Measurements from ENCODE around the gene ZNF79.
A peak's percentile ranks its signal among the peaks of the same experiment; 100 is the strongest.

Gene ZNF79

GRCh38 chr9:127398715-127399400, 25.3 kb upstream of the ZNF79 start:
- DNase-seq: no peak

DNA sequence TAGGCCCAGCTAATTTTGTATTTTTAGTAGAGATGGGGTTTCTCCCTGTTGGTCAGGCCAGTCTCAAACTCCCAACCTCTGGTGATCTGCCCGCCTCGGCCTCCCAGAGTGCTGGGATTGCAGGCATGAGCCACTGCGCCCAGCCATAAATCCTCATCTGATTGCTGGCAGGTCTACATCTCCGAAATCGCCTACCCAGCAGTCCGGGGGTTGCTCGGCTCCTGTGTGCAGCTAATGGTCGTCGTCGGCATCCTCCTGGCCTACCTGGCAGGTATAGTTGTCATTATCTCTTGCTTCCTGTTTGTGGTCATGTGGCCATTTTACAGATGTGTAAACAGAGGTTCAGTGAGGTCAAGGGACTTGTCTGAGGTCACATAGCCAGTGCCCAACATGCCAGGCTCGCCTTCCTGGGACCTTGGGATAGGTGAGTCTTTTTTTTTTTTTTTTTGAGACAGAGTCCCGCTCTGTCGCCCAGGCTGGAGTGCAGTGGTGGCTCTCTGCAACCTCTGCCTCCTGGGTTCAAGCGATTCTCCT, 24.4 kb upstream of the ZNF79 start:
- no peak for DNase-seq

DNA sequence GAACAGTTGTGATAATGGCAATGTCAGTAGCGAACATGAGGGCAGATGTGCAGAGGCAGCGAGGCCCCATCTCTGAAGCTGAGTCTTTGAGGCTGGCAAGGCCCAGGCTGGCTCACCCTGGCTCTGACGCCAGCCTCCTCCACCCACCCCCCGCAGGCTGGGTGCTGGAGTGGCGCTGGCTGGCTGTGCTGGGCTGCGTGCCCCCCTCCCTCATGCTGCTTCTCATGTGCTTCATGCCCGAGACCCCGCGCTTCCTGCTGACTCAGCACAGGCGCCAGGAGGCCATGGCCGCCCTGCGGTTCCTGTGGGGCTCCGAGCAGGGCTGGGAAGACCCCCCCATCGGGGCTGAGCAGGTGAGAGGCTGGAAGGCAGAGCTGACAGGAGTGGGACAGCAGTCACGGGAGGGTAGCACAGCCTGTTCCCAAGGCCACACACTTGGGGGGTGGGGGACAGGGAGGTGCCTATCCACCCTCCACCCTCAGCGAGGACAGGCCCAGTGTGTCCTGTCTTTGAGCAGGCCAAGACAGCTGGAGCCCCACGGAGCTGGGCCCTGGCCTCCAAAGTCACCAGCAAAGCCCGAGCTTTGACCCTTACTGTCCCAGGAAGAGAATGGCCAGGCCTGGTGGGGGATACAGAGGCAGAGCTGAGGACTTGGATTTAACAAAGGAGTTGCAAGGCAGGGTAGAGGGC, 21.6 kb upstream of the ZNF79 start:
- DNase-seq: no peak

DNA sequence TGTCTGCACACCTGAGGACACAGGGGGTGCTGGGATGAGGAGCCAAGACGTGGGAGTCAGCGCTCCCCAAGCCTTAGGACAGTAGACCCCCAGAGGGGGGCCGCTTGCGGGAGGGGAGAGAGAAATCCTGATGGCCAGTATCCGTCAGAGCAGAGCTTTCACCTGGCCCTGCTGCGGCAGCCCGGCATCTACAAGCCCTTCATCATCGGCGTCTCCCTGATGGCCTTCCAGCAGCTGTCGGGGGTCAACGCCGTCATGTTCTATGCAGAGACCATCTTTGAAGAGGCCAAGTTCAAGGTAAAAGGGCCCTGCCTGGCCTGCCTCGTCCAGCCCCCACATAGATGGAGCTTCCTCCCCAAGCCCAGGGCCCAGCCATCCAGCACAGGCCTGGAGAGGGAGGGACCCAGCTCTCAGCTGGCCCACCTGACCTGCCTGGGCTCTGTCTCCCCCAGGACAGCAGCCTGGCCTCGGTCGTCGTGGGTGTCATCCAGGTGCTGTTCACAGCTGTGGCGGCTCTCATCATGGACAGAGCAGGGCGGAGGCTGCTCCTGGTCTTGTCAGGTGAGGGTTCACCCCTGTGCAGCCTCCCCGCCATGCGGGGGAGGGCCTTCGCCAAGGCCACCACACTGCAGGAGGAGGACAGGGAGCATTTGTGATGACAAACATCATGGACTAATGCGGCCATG, 20.5 kb upstream of the ZNF79 start:
- no peak for DNase-seq

- DNase-seq: no peak
These were observed 19.6 kb upstream of the ZNF79 start for GRCh38 chr9:127404631-127405030.

DNA sequence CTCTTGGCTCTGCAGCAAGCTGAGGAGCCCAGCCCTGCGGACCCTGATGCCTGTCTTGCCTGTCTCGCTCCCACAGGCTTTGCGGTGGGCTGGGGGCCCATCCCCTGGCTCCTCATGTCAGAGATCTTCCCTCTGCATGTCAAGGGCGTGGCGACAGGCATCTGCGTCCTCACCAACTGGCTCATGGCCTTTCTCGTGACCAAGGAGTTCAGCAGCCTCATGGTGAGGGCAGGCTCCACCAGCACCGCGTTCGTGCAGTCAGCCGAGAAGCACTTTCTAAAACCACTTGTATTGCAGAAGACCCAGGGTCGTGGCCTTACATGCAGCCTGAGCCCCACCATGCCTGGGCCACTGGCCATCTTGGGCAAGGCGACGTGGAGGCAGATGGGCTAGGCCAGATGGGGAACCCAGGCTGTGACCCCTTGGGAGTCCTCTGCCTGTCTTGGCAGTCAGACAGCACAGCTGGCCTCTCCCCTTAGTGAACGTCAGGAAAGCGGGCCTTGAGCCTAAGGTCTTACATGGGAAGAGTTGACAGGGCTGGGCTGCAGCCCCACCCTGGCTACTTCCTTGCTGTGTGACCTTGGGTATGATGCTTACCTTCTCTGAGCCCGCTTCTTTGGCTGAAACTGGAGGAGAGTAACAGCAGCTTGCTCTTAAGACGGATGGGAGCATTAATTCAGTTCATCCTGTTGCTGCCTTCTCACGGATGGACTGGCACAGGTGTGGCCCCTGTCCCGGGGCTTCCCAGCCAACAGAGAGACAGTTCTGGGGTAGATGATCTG, 18.6 kb upstream of the ZNF79 start:
- DNase-seq: no peak

GRCh38 chr9:127406799-127407491, 17.2 kb upstream of the ZNF79 start:
- DNase-seq: no peak

GRCh38 chr9:127407492-127407843, 16.7 kb upstream of the ZNF79 start:
- no peak for DNase-seq

DNA sequence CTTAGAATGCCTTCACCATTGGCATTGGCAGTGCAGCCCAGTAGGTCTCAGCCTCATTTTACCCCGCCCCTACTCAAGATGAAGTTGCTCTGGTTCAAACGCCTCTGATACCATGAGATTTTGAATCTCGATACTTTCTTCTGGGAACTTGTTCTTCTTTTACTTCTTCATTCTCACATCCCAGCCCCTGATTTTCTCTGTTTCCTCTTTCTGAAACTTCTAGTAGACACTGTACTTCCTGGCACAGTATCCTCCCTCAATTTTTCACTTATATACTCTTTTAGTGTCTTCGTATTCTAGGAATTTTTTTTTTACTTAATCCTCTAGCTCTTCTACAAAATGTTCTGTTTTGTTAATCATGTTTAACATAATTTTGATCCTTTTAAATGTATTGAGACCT, 13.1 kb upstream of the ZNF79 start:
- no peak for DNase-seq

DNA sequence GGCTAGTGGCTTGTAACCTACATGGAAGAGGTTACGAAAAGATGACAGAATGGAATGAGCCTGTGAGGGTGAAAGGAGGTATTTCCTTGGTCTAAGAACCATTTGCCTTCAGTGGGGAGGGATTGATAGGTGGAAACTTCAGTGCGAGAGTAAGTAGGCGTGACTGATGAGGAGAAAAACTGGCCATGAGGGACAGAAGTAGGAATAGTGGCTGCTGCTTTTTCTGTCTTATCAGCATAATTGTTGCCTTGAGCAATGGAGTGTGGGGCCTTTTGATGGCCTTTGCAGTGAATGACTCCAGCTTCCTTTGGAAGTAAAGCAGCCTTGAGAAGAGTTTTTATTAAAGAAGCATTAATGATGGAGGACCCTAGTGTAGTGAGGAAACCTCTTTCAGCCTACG, 9.0 kb upstream of the ZNF79 start:
- no peak for DNase-seq

DNA sequence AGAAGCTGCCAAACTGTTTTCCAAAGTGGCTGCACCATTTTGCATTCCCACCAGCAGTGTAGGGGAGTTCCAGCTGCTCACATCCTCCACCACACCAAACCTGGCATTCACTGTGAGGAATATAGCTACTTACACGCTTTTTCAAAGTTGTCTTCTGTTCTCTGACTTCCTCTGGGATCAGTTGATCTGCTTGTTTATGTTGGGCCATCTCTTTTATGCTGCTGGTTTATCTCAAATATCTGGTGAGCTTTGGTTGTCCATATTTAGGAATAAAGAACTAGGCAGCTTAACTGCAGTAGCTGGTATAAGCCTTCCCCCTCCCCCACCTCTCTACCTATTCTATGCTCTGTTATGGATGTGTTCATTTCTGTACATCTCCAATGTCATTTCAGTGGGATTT, 8.5 kb upstream of the ZNF79 start:
- DNase-seq: no peak

GRCh38 chr9:127417131-127418036, 6.8 kb upstream of the ZNF79 start:
- no peak for DNase-seq

DNA sequence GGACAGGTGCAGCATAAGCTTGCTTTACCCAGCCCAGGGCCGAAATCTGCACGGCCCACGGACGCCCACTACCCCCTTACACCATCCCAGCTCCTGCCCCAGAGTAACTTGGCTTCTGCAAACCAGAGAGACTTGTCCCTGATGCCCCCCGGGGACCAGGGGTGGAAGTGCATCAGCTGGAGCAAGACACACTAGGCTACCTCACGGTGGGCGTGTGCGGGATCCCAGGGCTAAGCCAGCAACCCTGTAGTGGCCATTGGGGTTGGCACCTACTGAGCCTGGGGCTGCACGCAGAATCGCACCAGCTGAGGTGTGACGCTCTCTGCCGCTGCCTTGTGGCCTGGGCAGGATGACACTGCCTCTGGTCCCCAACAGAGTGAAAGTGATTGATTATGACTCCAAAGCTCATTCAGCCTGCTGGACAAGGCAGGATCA, 6.1 kb upstream of the ZNF79 start:
- DNase-seq: peak; percentile 41

GRCh38 chr9:127419348-127419747, 4.8 kb upstream of the ZNF79 start:
- DNase-seq: no peak

DNA sequence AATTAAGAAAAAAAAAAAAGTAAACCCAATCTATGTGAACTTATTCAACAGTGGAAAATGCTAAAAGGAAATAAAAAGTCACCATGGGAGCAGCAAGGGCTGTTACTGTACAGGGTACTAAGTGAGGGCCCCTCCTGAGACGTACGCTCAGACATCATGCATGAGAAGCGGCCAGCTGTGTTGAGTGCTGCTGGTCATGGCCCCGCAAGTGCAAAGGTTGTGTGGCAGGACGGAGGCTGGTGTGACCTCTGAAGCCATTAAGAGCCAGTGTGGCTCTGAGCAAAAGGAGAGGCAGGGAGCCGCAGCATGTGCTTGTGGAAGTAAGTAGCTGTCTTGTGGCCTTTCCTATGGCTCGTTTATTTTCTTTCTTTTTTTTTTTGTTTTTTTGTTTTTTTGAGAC, 3.1 kb upstream of the ZNF79 start:
- DNase-seq: no peak

DNA sequence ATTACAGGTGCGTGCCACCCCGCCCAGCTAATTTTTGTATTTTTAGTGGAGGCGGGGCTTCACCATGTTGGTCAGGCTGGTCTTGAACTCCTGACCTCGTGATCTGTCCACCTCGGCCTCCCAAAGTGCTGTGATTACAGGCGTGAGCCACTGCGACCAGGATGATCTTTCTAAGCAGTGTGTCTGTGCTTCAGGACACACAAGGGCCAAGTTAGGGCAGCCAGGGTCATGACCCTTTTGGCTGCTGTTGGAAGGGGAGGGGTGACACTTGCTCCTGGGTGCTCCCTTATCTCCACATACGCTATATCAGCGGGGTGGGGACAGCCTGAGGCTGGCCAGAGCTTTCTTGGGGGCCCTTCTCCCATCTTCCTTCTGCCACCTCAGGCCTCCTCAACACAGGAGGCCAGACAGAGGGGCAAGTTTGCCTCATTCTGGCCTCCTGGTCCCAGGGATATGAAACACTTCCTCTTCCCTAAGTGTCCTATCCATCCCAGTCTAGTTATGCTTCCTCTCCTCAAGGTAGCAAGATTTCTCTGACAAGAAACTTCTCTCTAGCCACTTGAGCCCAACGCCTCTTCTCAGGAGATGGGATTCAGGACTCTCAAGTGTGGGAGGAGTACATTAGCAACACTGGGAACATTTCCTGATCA, 1.9 kb upstream of the ZNF79 start:
- no peak for DNase-seq

GRCh38 chr9:127422787-127423186, 1.4 kb upstream of the ZNF79 start:
- DNase-seq: no peak

DNA sequence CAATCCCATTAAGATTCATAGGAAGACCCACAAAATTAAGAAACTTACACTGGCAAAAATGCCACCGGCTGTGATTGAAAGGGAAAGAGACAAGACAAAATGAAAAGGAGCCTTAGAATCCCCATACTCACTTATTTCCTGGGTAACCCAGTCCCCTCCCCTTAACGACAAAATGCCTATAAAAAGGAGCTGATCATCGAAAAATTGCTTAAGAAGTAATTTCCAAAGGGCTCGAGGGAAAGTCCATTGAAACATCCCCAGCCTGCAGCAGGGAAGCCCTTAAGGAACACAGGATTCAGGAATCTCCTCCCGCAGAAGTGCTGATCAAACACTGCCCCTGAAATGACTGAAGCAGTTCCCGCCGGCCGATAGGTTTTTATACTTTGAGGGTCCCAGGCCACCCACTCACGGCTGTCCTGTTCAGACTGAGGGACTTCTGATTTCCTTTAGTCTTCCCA, 677 bp upstream of the ZNF79 start:
- DNase-seq: no peak

DNA sequence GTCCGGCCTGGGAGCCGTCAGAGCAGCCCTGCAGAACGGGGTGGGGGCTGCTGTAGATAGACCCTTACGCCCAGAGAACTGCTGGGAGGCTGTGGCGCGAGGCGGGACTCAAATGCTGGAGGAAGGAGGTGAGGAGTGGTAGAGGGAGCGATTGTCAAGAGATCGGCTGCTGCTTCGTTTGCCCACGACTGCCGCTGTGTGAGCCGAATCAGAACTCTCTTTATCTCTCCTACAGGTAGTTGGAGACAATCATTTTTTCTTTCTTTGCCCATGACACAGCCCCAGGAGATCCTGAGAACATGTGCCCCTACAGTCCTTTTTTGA, 456 bp downstream of the ZNF79 start:
- DNase-seq: peak; percentile 47

DNA sequence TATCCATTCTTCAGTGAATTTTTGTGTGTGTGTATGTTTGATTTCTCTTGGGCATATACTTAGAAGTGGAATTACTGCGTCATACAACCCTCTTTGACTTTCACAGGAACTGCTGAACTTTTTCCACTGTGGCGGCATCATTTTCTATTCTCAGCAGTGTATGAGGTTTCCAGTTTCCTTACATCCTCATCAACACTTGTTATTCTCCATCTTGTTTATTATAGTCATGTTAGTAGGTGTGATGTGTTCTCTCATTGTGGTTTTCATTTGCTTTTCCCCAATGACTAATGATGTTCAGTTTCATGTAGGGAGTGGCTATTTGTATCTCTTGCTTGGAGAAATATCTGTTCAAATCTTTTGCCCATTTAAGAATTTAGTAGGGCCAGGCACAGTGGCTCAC, 2.6 kb downstream of the ZNF79 start:
- peak; percentile 57 for DNase-seq

DNA sequence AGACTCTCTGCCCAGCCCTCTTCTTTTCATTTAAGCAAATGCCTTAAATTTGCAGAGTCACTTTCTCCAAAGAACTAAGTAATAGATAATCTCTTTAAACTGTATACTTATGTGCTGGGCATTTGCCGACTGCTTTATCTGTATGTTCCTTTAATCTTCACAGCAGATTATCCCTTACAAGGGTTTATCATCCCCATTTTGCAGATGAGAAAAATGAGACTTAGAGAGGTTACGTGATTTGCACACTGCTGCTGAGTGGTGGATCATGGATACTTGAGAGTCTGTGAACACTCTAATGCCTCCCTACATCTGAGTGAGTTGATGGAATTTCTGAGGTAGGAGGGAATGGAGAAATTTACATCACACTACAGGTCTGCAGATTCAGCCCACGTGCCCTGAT, 4.2 kb downstream of the ZNF79 start:
- DNase-seq: no peak

Measured in activated naive CD4-positive, alpha-beta T cell treated with Interleukin-2 at 50 U/mL for 16 hours (primary cell).